ENCODE measurements around the gene KRT222.

The KRT222 gene

DNA sequence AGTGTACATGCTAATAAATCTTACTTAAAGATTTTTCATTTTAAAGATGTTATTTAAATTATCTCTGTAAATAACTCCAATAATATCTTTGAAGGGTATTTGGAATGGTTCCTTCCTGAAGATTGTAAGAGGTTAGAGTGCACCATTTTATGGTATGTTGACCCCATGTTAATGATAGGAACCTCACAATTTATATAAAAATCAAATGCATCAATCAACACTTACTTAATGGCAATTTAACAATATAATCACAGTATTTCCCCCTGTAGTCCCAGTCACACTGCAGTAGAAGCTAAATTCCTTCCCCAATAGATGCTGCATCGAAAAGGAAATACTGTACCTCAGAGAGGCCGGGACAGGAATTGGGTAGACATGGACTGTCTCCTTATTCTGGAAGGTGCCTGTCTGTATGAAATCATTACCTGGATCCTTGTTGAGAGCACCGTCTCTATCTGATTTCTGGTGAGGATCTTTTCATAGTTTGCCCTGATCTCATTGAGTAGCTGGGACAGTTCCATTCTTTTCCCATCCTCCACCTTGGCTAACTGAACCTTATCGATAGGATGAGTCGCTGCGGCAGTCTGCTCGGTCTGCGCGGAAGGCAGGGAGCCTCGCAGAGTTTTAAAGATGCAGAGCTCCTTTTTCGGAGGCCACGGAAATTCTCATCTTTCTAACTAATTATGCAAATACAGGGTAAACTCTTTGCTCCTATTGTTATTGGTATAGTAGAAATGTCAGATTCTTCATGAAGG lies at the start of gene KRT222:
KRT222 (minus strand) TSS at position 596 of the 752 bp plus-strand sequence; CDS start at position 518, 78 bp downstream.
- no peak for DNase-seq

- DNase-seq, result no peak
Measured at GRCh38 chr17:40714473-40714872, 49.5 kb upstream of the KRT222 start.

GRCh38 chr17:40707745-40708144 lies 42.8 kb upstream of the KRT222 start:
- no peak for DNase-seq

DNA sequence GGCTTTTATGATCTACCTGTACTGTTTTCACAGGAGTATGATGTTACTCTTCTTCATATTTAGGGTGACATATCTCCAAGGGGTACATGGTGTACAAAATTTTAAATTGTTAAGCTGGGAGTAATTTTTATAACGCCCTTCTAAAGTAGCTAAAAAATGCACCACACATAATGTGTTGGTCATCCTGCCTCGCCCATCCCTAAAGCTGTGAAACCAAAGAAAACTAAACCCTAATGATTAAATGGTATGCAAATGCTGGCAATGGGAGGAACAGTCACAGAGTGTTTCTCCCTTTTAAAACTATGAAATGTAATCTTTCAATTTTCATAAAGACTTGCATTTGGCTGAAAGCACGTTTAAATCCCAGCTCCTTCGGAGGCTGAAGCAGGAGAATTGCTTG lies 40.6 kb upstream of the KRT222 start:
- no peak for DNase-seq

DNA sequence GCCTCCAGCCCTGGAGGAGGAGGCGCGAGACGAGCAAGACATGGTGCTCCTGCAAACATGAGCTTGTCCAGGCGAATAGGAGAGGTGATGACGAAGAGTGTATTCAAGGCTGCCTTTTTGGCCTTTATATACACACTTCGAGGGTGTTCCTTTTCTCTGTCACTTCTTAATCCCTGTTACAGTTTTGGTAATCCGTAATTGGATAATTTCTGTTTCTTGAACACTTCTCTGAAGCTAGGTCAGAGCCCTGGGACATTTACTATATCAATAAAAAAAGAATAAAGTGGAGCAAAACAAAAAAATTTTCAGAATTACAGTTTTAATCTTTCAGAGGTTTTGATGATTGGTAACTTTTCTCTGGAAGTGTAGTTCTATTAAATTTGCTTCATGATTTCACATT lies 38.7 kb upstream of the KRT222 start, which contains the start of gene KRT24:
KRT24 (minus strand) TSS at position 101 of the 400 bp plus-strand sequence; CDS start at position 42, 59 bp downstream.
- DNase-seq, result no peak

GRCh38 chr17:40702271-40702670 lies 37.3 kb upstream of the KRT222 start:
- no peak for DNase-seq

- DNase-seq, result no peak
Measured at GRCh38 chr17:40699853-40700252, 34.9 kb upstream of the KRT222 start.

DNA sequence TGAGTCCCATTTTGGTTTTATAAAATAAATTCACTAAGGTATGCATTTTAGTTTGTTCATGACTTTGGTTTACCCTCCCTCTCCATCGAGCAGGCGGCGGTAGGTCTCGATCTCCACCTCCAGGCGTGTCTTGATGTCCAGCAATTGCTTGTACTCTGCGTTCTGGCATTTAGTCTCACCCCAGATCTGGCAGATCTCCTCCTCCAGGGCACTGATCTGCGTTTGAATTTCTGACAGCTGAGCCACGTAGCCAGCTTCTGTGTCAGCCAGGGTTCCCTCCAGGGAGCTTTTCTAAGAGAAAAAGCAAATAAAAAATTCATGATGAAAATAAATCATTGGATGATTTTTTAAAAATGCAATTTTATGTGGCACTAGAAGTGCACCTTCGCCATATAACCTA lies 34.4 kb upstream of the KRT222 start:
- no peak for DNase-seq

GRCh38 chr17:40697297-40697696 lies 32.3 kb upstream of the KRT222 start:
- no peak for DNase-seq

- DNase-seq, result no peak
Measured at GRCh38 chr17:40696651-40697072, 31.7 kb upstream of the KRT222 start.

GRCh38 chr17:40695874-40696472 lies 31.0 kb upstream of the KRT222 start:
- DNase-seq, result no peak

GRCh38 chr17:40694584-40694983 lies 29.6 kb upstream of the KRT222 start:
- no peak for DNase-seq

- no peak for DNase-seq
Measured at GRCh38 chr17:40687106-40687505, 22.1 kb upstream of the KRT222 start.

DNA sequence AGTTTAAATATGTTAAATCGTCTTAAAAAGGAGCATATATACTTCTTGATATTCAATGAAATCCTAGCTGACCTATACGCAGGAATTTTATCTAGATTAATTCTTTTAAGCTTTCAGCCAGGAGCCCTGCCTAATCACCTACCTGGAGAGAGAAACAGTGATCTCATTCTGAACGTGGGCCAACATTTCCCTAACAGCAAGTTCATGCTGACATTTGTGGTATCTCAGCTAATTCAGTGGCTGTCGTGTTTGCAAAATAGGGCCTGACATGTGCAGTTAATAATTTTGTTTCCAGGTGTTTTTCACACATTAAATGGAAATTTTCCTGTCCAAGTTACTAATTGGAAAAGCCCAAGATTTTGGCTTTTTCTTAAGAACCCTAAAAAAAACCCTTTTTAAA lies 21.2 kb upstream of the KRT222 start:
- no peak for DNase-seq

- no peak for DNase-seq
Measured at GRCh38 chr17:40680998-40681397, 16.0 kb upstream of the KRT222 start.

- DNase-seq, result no peak
Measured at GRCh38 chr17:40679523-40679907, 14.5 kb upstream of the KRT222 start.

DNA sequence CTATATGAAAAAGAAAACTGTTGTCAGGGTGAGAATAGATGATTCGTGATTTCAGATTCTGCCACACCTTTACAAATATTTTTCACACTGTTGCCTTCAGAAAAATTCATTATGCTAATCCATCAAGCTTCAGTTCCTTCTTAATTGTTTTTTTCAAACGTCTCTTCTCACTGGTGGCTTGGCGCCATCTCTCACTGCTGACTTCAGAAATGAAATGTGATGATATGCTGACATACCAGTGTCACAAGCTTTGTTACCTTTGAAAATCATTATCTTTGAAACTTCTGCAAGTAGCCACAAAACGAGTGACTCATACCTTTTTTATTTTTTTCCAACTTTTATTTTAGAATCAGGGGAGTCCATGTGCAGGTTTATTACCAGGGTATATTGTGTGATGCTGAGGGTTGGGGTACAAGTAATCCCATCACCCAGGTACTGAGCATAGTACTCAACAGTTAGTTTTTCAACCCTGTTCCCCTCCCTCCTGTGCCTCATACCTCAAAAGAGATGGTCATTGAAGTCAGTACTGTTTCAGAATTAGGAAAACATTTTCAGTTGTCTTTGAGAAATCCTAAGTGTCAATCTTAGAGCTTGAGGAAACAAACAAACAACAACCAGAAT lies 14.0 kb upstream of the KRT222 start:
- no peak for DNase-seq

- DNase-seq, result no peak
Measured at GRCh38 chr17:40675905-40676304, 10.9 kb upstream of the KRT222 start.

DNA sequence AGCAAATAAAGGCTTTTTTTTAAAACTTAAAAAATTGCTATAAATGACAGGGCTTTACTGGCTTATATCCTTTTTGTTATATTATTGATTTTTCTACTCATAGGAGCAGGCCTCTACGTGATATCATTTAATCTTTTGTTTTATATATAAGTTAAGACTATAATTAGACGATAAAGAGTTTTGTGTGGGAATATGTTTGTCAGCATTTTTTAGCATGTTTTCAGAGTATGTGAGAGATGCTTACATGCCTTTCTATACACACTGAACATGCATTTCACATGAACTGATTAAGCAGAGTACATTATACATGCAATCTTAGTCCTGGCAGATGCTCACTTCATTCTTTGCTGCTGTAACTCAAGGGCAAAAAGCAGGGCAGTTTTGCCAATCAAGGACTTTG lies 7.7 kb upstream of the KRT222 start:
- DNase-seq, result no peak

DNA sequence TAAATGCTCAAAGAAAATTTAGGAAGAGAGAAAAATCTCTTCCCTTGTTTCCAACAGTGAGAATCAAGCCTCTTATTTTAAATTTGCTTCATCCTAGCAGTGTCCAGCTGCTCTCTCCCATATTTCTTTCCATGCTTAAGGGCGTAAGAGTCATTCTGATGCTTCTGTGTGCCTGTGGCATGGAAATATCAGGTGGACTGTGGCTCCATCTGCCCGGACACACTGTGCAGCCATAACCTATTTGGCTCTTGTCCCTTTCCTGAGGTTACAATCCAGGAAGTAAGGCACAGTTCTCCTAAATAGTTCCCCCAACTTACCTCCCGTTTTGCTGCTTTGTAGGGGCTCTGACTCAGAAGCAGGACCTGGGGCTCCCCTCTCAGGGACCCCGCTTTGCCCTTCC lies 6.3 kb upstream of the KRT222 start:
- no peak for DNase-seq

GRCh38 chr17:40666331-40666730 lies 1.4 kb upstream of the KRT222 start:
- DNase-seq, result no peak

DNA sequence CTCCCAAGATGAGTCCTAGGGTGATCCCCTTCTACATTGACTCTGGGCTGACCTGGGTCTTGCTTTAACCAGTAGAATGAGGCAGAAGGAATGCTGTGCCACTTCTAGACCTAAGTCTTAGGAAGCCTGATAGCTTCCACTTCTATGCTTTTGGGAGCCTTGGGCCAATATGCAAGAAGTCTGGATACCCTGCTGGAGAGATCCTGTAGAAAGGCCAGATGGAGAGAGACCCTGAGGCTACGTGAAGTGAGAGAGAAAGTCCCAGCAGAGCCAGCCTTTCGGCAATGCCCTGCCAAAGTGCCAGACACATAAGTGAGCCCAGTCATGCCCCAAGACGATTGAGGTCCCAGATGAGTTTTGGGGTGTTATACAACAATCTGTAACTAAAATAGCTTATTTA lies 1.7 kb downstream of the KRT222 start:
- no peak for DNase-seq

DNA sequence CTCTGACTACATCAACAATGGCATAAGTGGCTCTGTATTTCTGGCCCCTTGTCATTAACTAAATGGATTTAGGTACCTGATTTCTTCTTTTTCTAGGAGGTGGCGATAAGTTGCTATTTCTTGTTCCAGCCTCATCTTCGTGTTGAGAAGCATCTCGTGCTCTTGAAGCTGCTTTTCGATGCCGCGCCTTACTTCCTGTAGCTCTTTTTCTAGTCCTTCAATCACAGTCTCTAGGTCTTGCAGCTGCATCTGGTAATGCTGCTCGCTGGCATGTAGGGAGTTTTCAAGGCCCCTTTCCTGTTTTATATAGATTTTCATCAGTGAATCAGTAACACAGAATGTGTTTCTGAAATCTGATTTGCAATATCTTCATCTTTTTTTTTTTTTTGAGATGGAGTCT lies 5.1 kb downstream of the KRT222 start:
- no peak for DNase-seq

GRCh38 chr17:40658396-40658795 lies 6.6 kb downstream of the KRT222 start:
- no peak for DNase-seq
